Activated CD4-positive, alpha-beta T cell treated with anti-CD3 and anti-CD28 coated beads, Interleukin-2, amount 50 U/mL, for 48 hours (primary cell): ENCODE data around the gene RPS3.
"Not testable (repeated sequence)": the region's sequence is repeated elsewhere in the genome, so short reads cannot be mapped to it uniquely, and the experiment has no call there.

Experiments used
- DNase-seq, 2 experiments: peaks; one replicate each; pipeline ENCODE4 v3.0.0-alpha.2; 2020

RPS3 gene

DNA sequence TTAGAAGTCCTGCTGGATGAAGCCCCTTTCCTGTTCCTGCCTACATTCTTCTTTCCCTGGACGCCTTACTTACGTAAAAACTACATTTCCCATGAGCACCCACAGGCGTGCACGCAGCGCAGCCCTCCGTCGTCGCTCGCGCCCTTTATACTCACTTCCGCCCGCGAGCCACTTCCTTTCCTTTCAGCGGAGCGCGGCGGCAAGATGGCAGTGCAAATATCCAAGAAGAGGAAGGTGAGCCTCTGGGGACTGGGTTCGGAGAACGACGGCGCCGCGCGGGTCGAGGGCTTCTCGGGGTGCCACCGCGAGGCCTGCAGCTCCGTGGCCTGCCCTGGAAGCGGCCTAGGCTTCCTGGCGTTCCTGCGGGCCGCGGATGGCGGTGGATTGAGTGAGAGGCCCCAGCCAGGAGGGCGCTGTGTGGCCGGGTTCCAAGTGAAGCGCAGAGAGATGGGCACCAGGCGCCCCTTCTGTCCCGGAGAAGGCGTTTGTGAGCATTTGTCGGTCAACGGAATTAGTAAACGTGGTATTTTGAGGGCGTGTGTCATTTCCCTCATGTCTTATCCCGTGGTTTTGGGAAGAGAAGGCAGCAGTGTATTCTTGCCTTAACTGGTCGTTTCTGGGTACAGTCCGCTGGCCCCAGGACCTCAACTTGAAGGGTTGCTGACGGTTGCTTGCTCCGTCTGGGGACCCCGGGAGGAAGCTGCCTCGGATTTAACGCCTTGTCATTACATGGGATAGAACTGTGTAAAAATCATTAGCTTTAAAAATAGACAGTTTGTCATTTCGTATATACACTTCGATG is at the start of gene RPS3:
Gene RPS3 (plus strand): TSS at position 175 of the 802 bp plus-strand sequence. CDS start 30 bp downstream, at position 205.
- DNase-seq = peak; percentile 87 to 90

DNA sequence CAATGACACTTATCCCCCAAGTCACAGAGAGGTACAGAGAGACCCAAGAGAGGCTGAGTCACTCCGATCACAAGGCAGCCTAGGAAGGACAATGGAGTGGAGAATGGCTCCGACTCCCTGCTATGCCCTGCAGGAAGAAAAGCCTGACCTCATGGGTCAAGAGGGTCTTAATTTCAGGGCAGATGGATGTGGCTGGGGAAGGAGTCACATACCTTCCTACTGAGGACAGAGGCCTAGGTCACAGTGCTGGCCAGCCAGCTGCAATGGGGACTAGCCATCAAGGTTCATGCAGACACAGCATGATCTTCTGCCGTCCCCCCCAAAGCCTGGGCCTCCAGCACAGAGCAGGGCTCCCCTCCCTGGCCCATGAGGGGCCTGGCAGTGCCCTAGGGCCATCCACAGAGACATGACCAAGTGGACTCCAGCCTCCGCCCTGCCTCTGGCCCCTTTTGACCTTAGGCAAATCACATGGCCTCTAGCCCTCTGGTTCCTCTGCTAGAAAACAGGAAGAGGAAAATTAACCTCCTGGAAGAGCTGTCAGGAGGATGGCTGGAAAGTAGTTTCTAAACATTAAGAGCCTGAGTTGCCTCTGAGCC is 49.7 kb upstream of the RPS3 start:
- no peak for DNase-seq

DNA sequence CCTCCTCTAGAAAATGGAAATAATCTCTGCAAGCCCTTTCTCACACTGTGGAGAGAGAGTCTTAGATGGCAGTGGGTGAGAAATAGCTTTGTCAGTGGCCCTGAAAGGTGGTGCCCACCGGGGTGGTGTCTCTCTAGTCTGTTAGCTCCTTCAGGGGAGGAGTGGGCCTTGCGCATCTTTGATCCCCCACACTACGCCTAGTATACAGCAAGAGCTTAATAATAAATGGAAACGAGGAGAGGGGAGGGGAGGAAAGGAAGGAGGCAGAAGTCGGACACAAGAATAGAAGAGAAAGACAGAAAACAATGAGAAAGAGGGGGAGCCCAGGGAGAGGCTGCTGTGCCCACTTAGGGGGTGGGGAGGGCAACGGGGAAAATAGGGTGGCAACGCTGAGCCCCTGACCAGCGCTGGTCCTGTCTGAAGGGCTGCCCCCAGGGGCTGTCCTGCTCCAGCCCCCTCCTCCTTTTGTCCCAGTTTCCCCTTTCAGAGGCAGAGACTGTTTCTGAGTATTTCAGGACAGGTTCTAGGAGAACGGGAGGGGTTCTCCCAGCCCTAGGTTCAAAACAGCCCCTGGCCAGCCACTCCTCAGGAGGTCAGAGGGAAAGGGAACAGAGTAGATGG is 49.1 kb upstream of the RPS3 start:
- DNase-seq = no peak

GRCh38 chr11:75350743-75351540 is 48.4 kb upstream of the RPS3 start:
- DNase-seq = peak; percentile 41 to 54

GRCh38 chr11:75351541-75351790 is 47.9 kb upstream of the RPS3 start, which contains the start of gene ARRB1:
Gene ARRB1 (minus strand): TSS chr11:75351661. CDS start chr11:75351607, 54 bp downstream.
- no peak for DNase-seq

GRCh38 chr11:75351791-75352587 is 47.3 kb upstream of the RPS3 start:
- peak; percentile 50 to 59 for DNase-seq

DNA sequence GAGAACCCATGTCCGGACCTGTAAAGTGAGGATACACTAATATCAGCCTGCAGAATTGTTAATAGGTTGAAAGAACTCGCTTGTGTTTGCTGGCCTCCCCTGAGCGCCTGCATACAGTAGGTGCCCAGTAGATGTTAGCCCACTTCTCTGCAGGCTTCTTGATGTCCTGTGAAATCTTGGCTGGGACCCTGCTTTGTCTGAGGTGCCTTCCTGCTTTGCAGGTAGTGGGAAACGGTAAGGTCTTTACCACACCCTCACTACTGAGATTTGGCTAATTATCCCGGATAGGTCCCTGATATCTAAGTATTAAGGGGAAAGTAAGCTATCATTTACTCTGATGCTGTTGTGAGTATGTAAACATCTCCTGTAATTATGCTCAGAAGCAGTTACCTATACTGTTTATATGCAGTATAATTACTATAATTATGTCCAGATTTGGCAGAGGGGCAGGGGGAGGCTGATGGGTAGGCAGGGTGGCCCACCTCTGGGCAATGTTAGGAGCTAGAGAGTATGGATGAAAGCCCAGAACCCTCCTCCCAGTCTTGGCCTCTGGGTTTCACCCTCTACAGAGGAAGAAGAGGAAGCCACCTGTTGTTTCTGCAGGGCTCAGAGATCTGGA is 46.6 kb upstream of the RPS3 start:
- no peak for DNase-seq

- DNase-seq = no peak
These were observed 44.3 kb upstream of the RPS3 start for GRCh38 chr11:75355051-75355450.

GRCh38 chr11:75356613-75357012 is 42.7 kb upstream of the RPS3 start:
- DNase-seq = no peak

DNA sequence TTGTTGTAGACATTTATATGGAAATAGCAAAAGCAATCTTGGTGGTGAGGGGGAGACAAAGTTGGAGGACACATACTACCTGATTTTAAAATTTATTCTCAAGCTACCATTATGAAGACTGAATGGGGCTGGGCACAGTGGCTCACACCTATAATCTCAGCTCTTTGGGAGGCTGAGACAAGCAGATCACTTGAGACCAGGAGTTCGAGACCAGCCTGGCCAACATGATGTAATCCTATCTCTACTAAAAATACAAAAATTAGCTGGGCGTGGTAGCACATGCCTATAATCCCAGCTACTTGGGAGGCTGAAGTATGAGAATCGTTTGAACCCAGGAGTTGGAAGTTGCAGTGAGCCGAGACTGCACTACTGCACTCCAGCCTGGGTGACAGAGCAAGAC is 37.0 kb upstream of the RPS3 start:
- not testable (repeated sequence) for DNase-seq

DNA sequence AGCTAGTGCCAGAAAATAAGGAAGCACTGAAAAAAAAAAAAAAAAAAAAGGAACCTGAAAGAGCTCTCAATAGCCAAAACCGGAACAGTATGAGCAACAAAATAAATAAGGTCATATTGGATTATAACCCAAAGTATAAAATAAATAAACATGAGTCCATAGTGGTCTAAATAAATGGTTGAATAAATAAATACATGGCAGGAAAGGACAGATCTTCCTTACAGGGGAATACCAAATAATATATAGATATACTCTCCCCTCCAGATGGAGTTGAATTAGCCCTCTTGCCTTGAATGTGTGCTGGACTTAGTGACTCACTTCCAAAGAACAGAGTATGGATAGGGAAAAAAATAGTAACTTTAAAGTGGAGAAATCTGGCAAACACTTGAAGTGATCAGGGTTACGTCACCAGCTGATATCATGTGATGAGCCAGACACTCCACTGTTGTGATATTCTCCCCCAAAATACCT is 33.6 kb upstream of the RPS3 start:
- no peak for DNase-seq

- not testable (repeated sequence) for DNase-seq
These were observed 32.5 kb upstream of the RPS3 start for GRCh38 chr11:75366826-75367225.

DNA sequence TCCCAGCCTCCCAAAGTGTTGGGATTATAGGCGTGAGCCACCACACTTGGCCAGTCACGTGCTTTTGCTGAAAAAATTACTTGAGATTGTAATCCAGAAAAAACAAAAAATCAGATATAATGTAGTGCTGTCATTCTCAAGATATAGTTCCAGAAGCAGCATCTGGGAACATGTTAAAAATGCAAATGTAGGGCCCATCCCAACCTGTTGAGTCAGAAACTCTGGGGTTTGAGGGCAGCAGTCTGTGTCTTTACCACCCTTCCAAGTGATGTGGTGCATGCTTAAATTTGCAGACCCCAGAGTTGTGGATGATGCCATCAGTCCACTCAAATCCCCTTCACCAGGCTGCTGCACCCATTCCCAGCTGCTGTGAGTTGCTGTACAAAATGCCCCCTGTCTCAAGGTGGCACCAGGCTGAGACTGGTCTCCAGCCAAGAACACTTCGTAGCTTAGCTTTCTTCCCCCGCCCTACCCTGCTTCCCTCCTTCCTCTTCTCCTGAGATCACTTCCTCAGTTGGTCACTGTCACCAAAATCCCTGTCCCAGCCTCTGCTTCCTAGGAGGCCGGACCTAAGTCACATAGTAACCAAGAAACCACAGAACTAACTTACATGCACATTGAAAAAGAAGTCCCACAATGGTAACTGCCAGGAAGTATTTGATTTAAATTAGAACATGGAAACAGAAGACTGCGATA is 29.6 kb upstream of the RPS3 start:
- no peak for DNase-seq

- DNase-seq = no peak
These were observed 27.1 kb upstream of the RPS3 start for GRCh38 chr11:75371949-75372876.

GRCh38 chr11:75373201-75373600 is 26.1 kb upstream of the RPS3 start:
- DNase-seq = no peak

DNA sequence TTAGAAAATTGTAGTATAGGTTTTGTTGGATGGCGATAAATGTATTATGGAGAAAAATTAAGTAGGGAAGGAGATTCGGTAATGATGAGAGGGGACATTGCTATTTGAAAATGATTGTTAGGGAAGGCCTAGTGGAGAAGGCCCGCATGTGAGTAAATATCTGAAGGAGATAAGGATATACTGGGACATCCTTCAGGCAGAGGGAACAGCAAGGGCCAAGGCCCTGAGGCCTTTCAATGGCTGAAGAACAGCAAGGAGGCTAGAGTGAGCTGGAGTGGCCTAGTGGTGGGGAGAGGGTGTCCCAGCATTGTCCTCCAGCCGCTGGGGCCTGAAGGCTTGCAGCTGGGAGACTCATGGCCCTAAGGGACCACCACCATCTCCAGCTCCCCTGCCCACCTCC is 24.7 kb upstream of the RPS3 start:
- no peak for DNase-seq

GRCh38 chr11:75375626-75376025 is 23.7 kb upstream of the RPS3 start:
- DNase-seq = no peak

DNA sequence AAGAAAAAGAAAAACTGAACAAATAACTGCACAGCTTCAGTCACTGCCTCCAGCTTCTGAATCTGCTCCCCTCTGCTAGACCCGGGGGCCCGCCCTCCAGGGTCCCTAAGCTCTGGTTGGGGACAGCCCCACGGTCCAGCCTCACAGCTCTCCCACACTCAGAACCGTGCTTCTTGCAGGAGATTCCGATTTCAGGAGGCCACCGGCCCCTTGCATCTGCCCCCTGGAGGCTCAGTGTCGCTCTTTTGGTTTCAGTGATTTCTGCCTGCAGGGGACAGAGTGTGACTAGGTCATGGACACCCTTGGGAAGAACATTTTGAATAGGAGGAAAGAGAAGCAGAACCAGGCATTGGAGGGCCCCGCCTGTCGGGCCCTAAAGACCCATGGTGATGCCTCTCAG is 23.1 kb upstream of the RPS3 start:
- DNase-seq = no peak

DNA sequence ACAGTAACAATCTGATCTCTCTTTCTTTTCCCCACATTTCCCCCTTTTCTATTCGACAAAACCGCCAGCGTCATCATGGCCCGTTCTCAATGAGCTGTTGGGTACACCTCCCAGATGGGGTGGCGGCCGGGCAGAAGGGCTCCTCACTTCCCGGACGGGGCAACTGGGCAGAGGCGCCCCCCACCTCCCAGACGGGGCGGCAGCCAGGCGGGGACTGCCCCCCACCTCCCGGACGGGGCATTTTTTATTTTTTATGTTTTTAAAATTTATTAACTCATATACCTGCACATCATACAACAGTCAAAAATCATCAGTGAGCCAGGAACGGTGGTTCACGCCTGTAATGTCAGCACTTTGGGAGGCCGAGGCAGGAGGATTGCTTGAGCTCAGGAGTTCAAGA is 20.5 kb upstream of the RPS3 start:
- DNase-seq = not testable (repeated sequence)

- no peak for DNase-seq
These were observed 19.1 kb upstream of the RPS3 start for GRCh38 chr11:75380245-75380644.
